Measurements from ENCODE around the gene PLN.

The PLN gene

GRCh38 chr6:118544105-118544504, 4.0 kb upstream of the PLN start:
- H3K36me3 ChIP-seq (ENCODE audit: control insufficient read depth, low read length) = no peaks in the 10 kb centered on the region
- H3K9me2 ChIP-seq (replicated peaks; ENCODE audit: control insufficient read depth, low read length) = no peaks in the 10 kb centered on the region
- H3K27me3 ChIP-seq (ENCODE audit: control insufficient read depth, low read length) = no peaks in the 10 kb centered on the region
- H3K4me3 ChIP-seq (ENCODE audit: low read length) = no peak overlapping the region
- TF ChIP-seq, protein P1, sequence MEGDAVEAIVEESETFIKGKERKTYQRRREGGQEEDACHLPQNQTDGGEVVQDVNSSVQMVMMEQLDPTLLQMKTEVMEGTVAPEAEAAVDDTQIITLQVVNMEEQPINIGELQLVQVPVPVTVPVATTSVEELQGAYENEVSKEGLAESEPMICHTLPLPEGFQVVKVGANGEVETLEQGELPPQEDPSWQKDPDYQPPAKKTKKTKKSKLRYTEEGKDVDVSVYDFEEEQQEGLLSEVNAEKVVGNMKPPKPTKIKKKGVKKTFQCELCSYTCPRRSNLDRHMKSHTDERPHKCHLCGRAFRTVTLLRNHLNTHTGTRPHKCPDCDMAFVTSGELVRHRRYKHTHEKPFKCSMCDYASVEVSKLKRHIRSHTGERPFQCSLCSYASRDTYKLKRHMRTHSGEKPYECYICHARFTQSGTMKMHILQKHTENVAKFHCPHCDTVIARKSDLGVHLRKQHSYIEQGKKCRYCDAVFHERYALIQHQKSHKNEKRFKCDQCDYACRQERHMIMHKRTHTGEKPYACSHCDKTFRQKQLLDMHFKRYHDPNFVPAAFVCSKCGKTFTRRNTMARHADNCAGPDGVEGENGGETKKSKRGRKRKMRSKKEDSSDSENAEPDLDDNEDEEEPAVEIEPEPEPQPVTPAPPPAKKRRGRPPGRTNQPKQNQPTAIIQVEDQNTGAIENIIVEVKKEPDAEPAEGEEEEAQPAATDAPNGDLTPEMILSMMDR (IDR thresholded peaks at IDR 0.05; ENCODE audit: low read depth, low read length, poor library complexity, severe bottlenecking) = no peak
- TF ChIP-seq EZH2phosphoT487 (IDR thresholded peaks at IDR 0.05; ENCODE audit: borderline replicate concordance, low read length) = no peak
- no peaks in the 10 kb centered on the region for H3K4me1 ChIP-seq (ENCODE audit: control insufficient read depth, low read length)
- no peaks in the 10 kb centered on the region for H3F3A ChIP-seq (ENCODE audit: control insufficient read depth, insufficient read depth)
- no peaks in the 10 kb centered on the region for H3K79me2 ChIP-seq (ENCODE audit: control insufficient read depth, low read length)
- no peak overlapping the region for H3K27ac ChIP-seq (ENCODE audit: low read depth, low read length)
- no peaks in the 10 kb centered on the region for H3K9me3 ChIP-seq (ENCODE audit: control insufficient read depth, insufficient read depth, low read length)
- no peak overlapping the region for H3K4me2 ChIP-seq (ENCODE audit: low read length)
- no peaks in the 10 kb centered on the region for H4K20me1 ChIP-seq (ENCODE audit: control insufficient read depth, insufficient read depth, low read depth, low read length)

DNA sequence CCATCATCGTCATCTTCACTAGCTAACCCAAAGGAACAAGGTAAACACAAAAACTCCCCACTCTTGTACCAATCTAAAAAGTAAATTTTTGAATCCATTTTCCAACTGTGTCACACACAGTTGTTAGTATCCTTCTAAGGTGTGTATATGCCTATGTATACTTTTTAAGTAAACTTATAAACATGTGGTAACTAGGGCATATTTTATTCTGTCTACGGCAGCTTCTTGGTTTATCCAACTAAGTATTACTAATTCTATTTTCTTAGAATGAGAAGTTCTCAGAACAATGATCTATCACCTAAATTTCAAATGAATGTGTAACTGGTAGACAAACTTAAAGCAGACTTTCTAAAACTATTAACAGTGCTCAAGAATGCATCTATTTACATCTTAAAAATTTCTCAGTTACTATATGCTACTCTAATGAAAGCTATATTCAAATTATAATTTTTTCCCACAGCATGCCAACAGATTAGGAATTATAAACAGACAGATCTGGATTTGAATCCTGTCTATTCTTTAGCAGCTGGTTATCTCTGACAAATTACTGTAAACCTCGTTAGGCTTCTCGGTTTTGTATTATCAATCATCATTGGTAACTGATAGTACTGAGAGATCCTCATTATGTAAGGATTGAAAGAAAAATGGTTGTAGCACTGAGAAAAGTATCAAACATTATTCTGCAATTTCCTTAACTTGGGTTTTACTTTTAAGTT, 1.8 kb upstream of the PLN start:
- TF ChIP-seq, protein P1 (IDR thresholded peaks at IDR 0.05; ENCODE audit: low read depth, low read length, poor library complexity, severe bottlenecking) = no peak
- TF ChIP-seq EZH2phosphoT487 (IDR thresholded peaks at IDR 0.05; ENCODE audit: borderline replicate concordance, low read length) = no peak
- Histone ChIP-seq H3K79me2 (ENCODE audit: control insufficient read depth, low read length) (no peaks in the 10 kb centered on the region), H3K9me2 (replicated peaks; ENCODE audit: control insufficient read depth, low read length) (no peaks in the 10 kb centered on the region), H3K9me3 (ENCODE audit: control insufficient read depth, insufficient read depth, low read length) (no peaks in the 10 kb centered on the region), H3K4me1 (ENCODE audit: control insufficient read depth, low read length) (no peaks in the 10 kb centered on the region), H3K4me2 (ENCODE audit: low read length) (no peak overlapping the region), H3K27me3 (ENCODE audit: control insufficient read depth, low read length) (no peaks in the 10 kb centered on the region), H3F3A (ENCODE audit: control insufficient read depth, insufficient read depth) (no peaks in the 10 kb centered on the region), H3K36me3 (ENCODE audit: control insufficient read depth, low read length) (no peaks in the 10 kb centered on the region), H4K20me1 (ENCODE audit: control insufficient read depth, insufficient read depth, low read depth, low read length) (no peaks in the 10 kb centered on the region), H3K4me3 (ENCODE audit: low read length) (no peak overlapping the region), H3K27ac (ENCODE audit: low read depth, low read length) (no peak overlapping the region)

GRCh38 chr6:118546880-118547218, 1.2 kb upstream of the PLN start:
- H3F3A ChIP-seq (ENCODE audit: control insufficient read depth, insufficient read depth) = no peaks in the 10 kb centered on the region; the same call in 1 of the 2 replicates
- H3K9me3 ChIP-seq (ENCODE audit: control insufficient read depth, insufficient read depth, low read length) = no peaks in the 10 kb centered on the region
- no peaks in the 10 kb centered on the region for H3K79me2 ChIP-seq (ENCODE audit: control insufficient read depth, low read length)
- H3K4me2 ChIP-seq (ENCODE audit: low read length) = no peak overlapping the region
- H3K4me1 ChIP-seq (ENCODE audit: control insufficient read depth, low read length) = no peaks in the 10 kb centered on the region
- TF ChIP-seq, protein P1 (IDR thresholded peaks at IDR 0.05; ENCODE audit: low read depth, low read length, poor library complexity, severe bottlenecking) = no peak
- TF ChIP-seq EZH2phosphoT487 (IDR thresholded peaks at IDR 0.05; ENCODE audit: borderline replicate concordance, low read length) = no peak
- H3K27ac ChIP-seq (ENCODE audit: low read depth, low read length) = no peak overlapping the region
- H3K27me3 ChIP-seq (ENCODE audit: control insufficient read depth, low read length) = no peaks in the 10 kb centered on the region
- H3K4me3 ChIP-seq (ENCODE audit: low read length) = no peak overlapping the region
- no peaks in the 10 kb centered on the region for H3K36me3 ChIP-seq (ENCODE audit: control insufficient read depth, low read length)
- no peaks in the 10 kb centered on the region for H4K20me1 ChIP-seq (ENCODE audit: control insufficient read depth, insufficient read depth, low read depth, low read length)
- H3K9me2 ChIP-seq (replicated peaks; ENCODE audit: control insufficient read depth, low read length) = no peaks in the 10 kb centered on the region

All from DOHH2 (cell line).